B cell (primary cell): Measurements from ENCODE around the gene CPLX3. TPM values are rescaled to one million over a fixed set of nuclear protein-coding genes. Genes with fewer than 3 reads are reported as not detected.
"Not testable (repeated sequence)": the region's sequence is repeated elsewhere in the genome, so short reads cannot be mapped to it uniquely, and the experiment has no call there.

ENCODE experiments used
- ATAC-seq: fragments of 200-7000 bp; cut with Tn5 transposase; one replicate; pipeline ENCODE4 v1.10.0; 2021; ENCODE audit warnings: low read depth, mild to moderate bottlenecking, moderate number of reproducible peaks, moderate library complexity
- CTCF ChIA-PET: fragments of 350-600 bp; sonication (Branson Sonifier 250); formaldehyde crosslinking; loops from one replicate; lab custom pipeline; 2021; ENCODE audit warnings: antibody characterized with exemption, inconsistent platforms; lab: Charles Lee
- POLR2A ChIA-PET: fragments of 350-600 bp; sonication (Branson Sonifier 250); formaldehyde crosslinking; loops from one replicate; lab custom pipeline; 2021; ENCODE audit warnings: antibody characterized with exemption; lab: Charles Lee
- DNase-seq: peaks from one replicate; pipeline ENCODE4 v3.0.0; 2013
- H2AFZ ChIP-seq: 2 replicates; pipeline ENCODE4 v1.6.1; 2012; ENCODE audit warnings: mild to moderate bottlenecking, low read depth, low read length; ENCODE audit not compliant: insufficient read depth, poor library complexity, severe bottlenecking
- H3K27ac ChIP-seq, 2 donors: 1 replicate in 1 of 2; 2 replicates in 1 of 2; pipeline ENCODE4 v1.5.1; 2012 to 2013; ENCODE audit warnings: low read length in 2 of 2, mild to moderate bottlenecking in 2 of 2, moderate library complexity in 1 of 2
- H3K27me3 ChIP-seq, 4 experiments: fragments of 200-600 bp in 1 of 4; sonication (generic) in 1 of 4; replicated peaks in 1 of 4; 1 replicate in 2 of 4; 2 replicates in 2 of 4; pipeline versions ENCODE4 v1.6.1 to v1.7.0; 2013 to 2016; ENCODE audit warnings: low read length in 3 of 4, mild to moderate bottlenecking in 2 of 4, mixed read lengths in 1 of 4, moderate library complexity in 1 of 4; ENCODE audit not compliant: insufficient read depth in 4 of 4, control insufficient read depth in 3 of 4; ENCODE audit errors: control extremely low read depth in 1 of 4
- H3K36me3 ChIP-seq, 2 experiments: replicated peaks in 1 of 2; 1 replicate in 1 of 2; 2 replicates in 1 of 2; pipeline versions ENCODE4 v1.6.1 to v1.7.1; 2013; ENCODE audit warnings: low read length in 1 of 2; ENCODE audit not compliant: insufficient read depth in 2 of 2, control insufficient read depth in 1 of 2; ENCODE audit errors: control extremely low read depth in 1 of 2, extremely low read depth in 1 of 2
- H3K4me1 ChIP-seq, 2 donors: fragments of 200-600 bp in 1 of 2; sonication (generic) in 1 of 2; 1 replicate in 1 of 2; 2 replicates in 1 of 2; pipeline versions ENCODE4 v1.5.1 to v1.6.1; 2013 to 2017; ENCODE audit warnings: low read length in 2 of 2; ENCODE audit not compliant: control insufficient read depth in 2 of 2, insufficient read depth in 2 of 2
- H3K4me2 ChIP-seq: replicated peaks from 2 replicates; pipeline ENCODE3; 2012; ENCODE audit warnings: mild to moderate bottlenecking, low read depth, low read length; ENCODE audit not compliant: poor library complexity, severe bottlenecking
- H3K4me3 ChIP-seq, 5 experiments: fragments of 200-600 bp in 1 of 5; sonication (generic) in 1 of 5; 1 replicate in 3 of 5; 2 replicates in 2 of 5; pipeline versions ENCODE4 v1.5.1 to v1.7.0; 2011 to 2016; ENCODE audit warnings: low read length in 4 of 5, mild to moderate bottlenecking in 4 of 5, low read depth in 2 of 5, control low read depth in 1 of 5, moderate library complexity in 1 of 5; ENCODE audit not compliant: insufficient read depth in 1 of 5; ENCODE audit errors: control extremely low read depth in 1 of 5, extremely low read depth in 1 of 5
- H3K79me2 ChIP-seq: fragments of 200-600 bp; sonication (generic); one replicate; pipeline ENCODE4 v1.6.0; 2016; ENCODE audit warnings: low read length; ENCODE audit not compliant: control insufficient read depth, insufficient read depth
- H3K9ac ChIP-seq: fragments of 200-600 bp; sonication (generic); 2 replicates; pipeline ENCODE4 v1.6.1; 2017; ENCODE audit warnings: mild to moderate bottlenecking, low read length, moderate library complexity
- H3K9me3 ChIP-seq, 3 donors: one replicate each; pipeline versions ENCODE4 v1.6.1 to v1.7.1; 2013; ENCODE audit warnings: low read length in 2 of 3; ENCODE audit not compliant: control insufficient read depth in 2 of 3, insufficient read depth in 1 of 3; ENCODE audit errors: control extremely low read depth in 1 of 3
- H4K20me1 ChIP-seq: 2 replicates; pipeline ENCODE4 v1.6.0; 2012; ENCODE audit warnings: mild to moderate bottlenecking, low read length; ENCODE audit not compliant: insufficient read depth, control insufficient read depth, poor library complexity, severe bottlenecking
- H3K27ac Mint-ChIP-seq: one replicate; pipeline ENCODE4 v1.8.0; 2021; ENCODE audit warnings: mixed read lengths
- H3K27me3 Mint-ChIP-seq: one replicate; pipeline ENCODE4 v1.8.0; 2021; ENCODE audit warnings: mixed read lengths
- H3K4me1 Mint-ChIP-seq: one replicate; pipeline ENCODE4 v1.8.0; 2021; ENCODE audit warnings: mixed read lengths
- H3K4me3 Mint-ChIP-seq: one replicate; pipeline ENCODE4 v1.8.0; 2021; ENCODE audit warnings: mixed read lengths
- H3K9me3 Mint-ChIP-seq: one replicate; pipeline ENCODE4 v1.8.0; 2022; ENCODE audit warnings: mixed read lengths; ENCODE audit not compliant: insufficient read depth
- CTCF ChIP-seq: fragments of 200-600 bp; IDR thresholded peaks from one replicate; pipeline ENCODE4 v1.8.0; 2022; ENCODE audit warnings: antibody characterized with exemption, mild to moderate bottlenecking
- EZH2 ChIP-seq: IDR thresholded peaks from 2 replicates; pipeline ENCODE4 v1.6.1; 2012; ENCODE audit warnings: borderline replicate concordance, low read depth, mild to moderate bottlenecking, moderate library complexity, low read length; ENCODE audit not compliant: insufficient read depth, poor library complexity, severe bottlenecking
- WGBS: methylation state at CpG from one replicate; pipeline ENCODE4 v1.1.5; 2013; ENCODE audit warnings: missing lambda C conversion rate; ENCODE audit not compliant: insufficient coverage; 5-methylcytosine and 5-hydroxymethylcytosine counted together
- intact Hi-C: fragments of 100-400 bp; cut with micrococcal nuclease; formaldehyde crosslinking; loops from one replicate; pipeline ENCODE4 v1.10.0; 2022
- polyA plus RNA-seq: library from polyadenylated mRNA; depleted of rRNA; stranded (reverse); fragments of >200 nt; gene quantifications from 2 replicates; pipeline ENCODE4 v1.2.3, GENCODE V29; 2012
- total RNA-seq, 2 donors: library from RNA; stranded (reverse); fragments of 120-200 nt in 1 of 2; gene quantifications; 1 replicate in 1 of 2; 2 replicates in 1 of 2; pipeline versions ENCODE4 v1.2.3 to v1.2.4, GENCODE V29; 2013 to 2022

The CPLX3 gene
- total and polyA plus RNA-seq, 2 donors (not counting 1 experiment from before 2014, with no cell fraction given) = 0.60 TPM; not detected in 1

- Histone ChIP-seq H2AFZ (no peak overlapping the region), H3K79me2 (peaks cover 76% of the 10 kb centered on the region), H3K4me3 (peak overlapping the region; percentile 22 to 99 (median 86)), H4K20me1 (peaks cover 20% of the 10 kb centered on the region), H3K4me2 (peak overlapping the region; percentile 91), H3K9me3 (no peaks in the 10 kb centered on the region), H3K36me3 (peaks cover 0 to 18% of the 10 kb centered on the region in 2 experiments), H3K9ac (peak overlapping the region; percentile 84), H3K4me1 (peaks cover 51 to 84% of the 10 kb centered on the region in 2 donors), H3K27ac (peak overlapping the region; percentile 90 to 93), H3K27me3 (no peaks in the 10 kb centered on the region)
- ChIA-PET CTCF (interaction anchor here (1.4 to 37.1 kb wide), 4 partner anchors 5 to 346 kb away, joined by 5 to 2548 read pairs (median 1288); partner anchors contain the start of genes CSK and LMAN1L), POLR2A (interaction anchor here (0.5 to 15.8 kb wide), 8 partner anchors 8 to 411 kb away, joined by 3 to 572 read pairs (median 10); partner anchors contain the start of gene CSK)
- intact Hi-C loops = loop anchor here (5.0 to 10.0 kb wide), 6 partner anchors 57 to 667 kb away; partner anchors contain the start of genes ARID3B, SEMA7A, SIN3A and ULK3
- peak overlapping the region; percentile 93 for H3K4me3 Mint-ChIP-seq
- H3K9me3 Mint-ChIP-seq = no peaks in the 10 kb centered on the region
- peak; percentile 50 for DNase-seq
- H3K27me3 Mint-ChIP-seq = no peaks in the 10 kb centered on the region
- no peak for TF ChIP-seq CTCF
- TF ChIP-seq EZH2 = no peak
- peaks cover 85% of the 10 kb centered on the region for H3K4me1 Mint-ChIP-seq
- 20% methylated on average over 9 of the region's 13 CpGs for WGBS
- H3K27ac Mint-ChIP-seq = peak overlapping the region; percentile 99
- ATAC-seq = no peak
Observed at GRCh38 chr15:74785194-74786032, 41.0 kb upstream of the CPLX3 start.

GRCh38 chr15:74786081-74786480, 40.3 kb upstream of the CPLX3 start:
- H3K27ac Mint-ChIP-seq = peak overlapping the region; percentile 99
- H3K4me1 ChIP-seq = peaks cover 51 to 84% of the 10 kb centered on the region in 2 donors
- DNase-seq, ATAC-seq, H3K9me3 ChIP-seq, H3K27me3 ChIP-seq, H3K9me3 Mint-ChIP-seq, H2AFZ ChIP-seq, H3K27me3 Mint-ChIP-seq: not testable (repeated sequence)
- ChIA-PET CTCF (interaction anchor here (2.4 to 37.1 kb wide), 4 partner anchors 6 to 151 kb away, joined by 6 to 2548 read pairs (median 1288); partner anchors contain the start of genes CSK and LMAN1L), POLR2A (interaction anchor here (0.6 to 15.8 kb wide), 4 partner anchors 8 to 383 kb away, joined by 3 to 572 read pairs (median 4); partner anchors contain the start of gene CSK)
- peak overlapping the region; percentile 65 for H3K9ac ChIP-seq
- intact Hi-C loops = loop anchor here (5.0 to 10.0 kb wide), 6 partner anchors 56 to 666 kb away; partner anchors contain the start of genes ARID3B, SEMA7A, SIN3A and ULK3
- peak overlapping the region; percentile 93 for H3K4me3 Mint-ChIP-seq
- peaks cover 0 to 18% of the 10 kb centered on the region in 2 experiments for H3K36me3 ChIP-seq
- H3K79me2 ChIP-seq = peaks cover 76% of the 10 kb centered on the region
- H4K20me1 ChIP-seq = peaks cover 20% of the 10 kb centered on the region
- peak overlapping the region; percentile 90 to 93 for H3K27ac ChIP-seq
- H3K4me1 Mint-ChIP-seq = peaks cover 85% of the 10 kb centered on the region
- H3K4me2 ChIP-seq = peak overlapping the region; percentile 91
- H3K4me3 ChIP-seq = peak overlapping the region; percentile 44 to 99 (median 86)
- WGBS = 44% methylated on average over 8 of the region's 12 CpGs
